IPS-15b (cell line): ENCODE data around the gene SPIN1.

Source experiments
- H3K27me3 ChIP-seq: one replicate; pipeline ENCODE4 v1.6.1; 2013; ENCODE audit warnings: low read length; ENCODE audit not compliant: control insufficient read depth, insufficient read depth
- H3K36me3 ChIP-seq: one replicate; pipeline ENCODE4 v1.6.1; 2013; ENCODE audit warnings: low read length; ENCODE audit not compliant: control insufficient read depth, insufficient read depth
- H3K4me1 ChIP-seq: one replicate; pipeline ENCODE4 v1.6.1; 2013; ENCODE audit warnings: mild to moderate bottlenecking, low read length; ENCODE audit not compliant: control insufficient read depth, insufficient read depth
- H3K4me3 ChIP-seq: one replicate; pipeline ENCODE4 v1.5.1; 2013; ENCODE audit warnings: low read depth, low read length
- H3K9ac ChIP-seq: one replicate; pipeline ENCODE4 v1.6.1; 2013; ENCODE audit warnings: low read depth, mild to moderate bottlenecking, low read length
- H3K9me3 ChIP-seq: one replicate; pipeline ENCODE4 v1.6.1; 2013; ENCODE audit warnings: mild to moderate bottlenecking, low read length; ENCODE audit not compliant: control insufficient read depth, insufficient read depth

SPIN1 gene

GRCh38 chr9:88441301-88442007 lies 53.2 kb downstream of the SPIN1 start:
- no peaks in the 10 kb centered on the region for H3K27me3 ChIP-seq
- peaks cover 7% of the 10 kb centered on the region for H3K36me3 ChIP-seq
- H3K9ac ChIP-seq = no peak overlapping the region
- H3K4me1 ChIP-seq = peaks cover 8% of the 10 kb centered on the region
- H3K4me3 ChIP-seq = no peak overlapping the region
- H3K9me3 ChIP-seq = no peaks in the 10 kb centered on the region

- no peaks in the 10 kb centered on the region for H3K9me3 ChIP-seq
- no peak overlapping the region for H3K9ac ChIP-seq
- peaks cover 2% of the 10 kb centered on the region for H3K36me3 ChIP-seq
- no peaks in the 10 kb centered on the region for H3K27me3 ChIP-seq
- peaks cover 8% of the 10 kb centered on the region for H3K4me1 ChIP-seq
- H3K4me3 ChIP-seq = no peak overlapping the region
Observed at GRCh38 chr9:88443480-88444113, 55.4 kb downstream of the SPIN1 start.

- H3K27me3 ChIP-seq = no peaks in the 10 kb centered on the region
- no peak overlapping the region for H3K4me3 ChIP-seq
Observed at GRCh38 chr9:88446728-88447127, 58.5 kb downstream of the SPIN1 start.

GRCh38 chr9:88447431-88447830 lies 59.2 kb downstream of the SPIN1 start:
- Histone ChIP-seq H3K36me3 (peaks cover 5% of the 10 kb centered on the region), H3K4me1 (peaks cover 8% of the 10 kb centered on the region), H3K9me3 (no peaks in the 10 kb centered on the region), H3K27me3 (no peaks in the 10 kb centered on the region), H3K9ac (no peak overlapping the region), H3K4me3 (no peak overlapping the region)

More at GRCh38 chr9:88446728-88447127, 58.5 kb downstream of the SPIN1 start:
- Histone ChIP-seq H3K36me3 (peaks cover 5% of the 10 kb centered on the region), H3K9me3 (no peaks in the 10 kb centered on the region), H3K9ac (no peak overlapping the region), H3K4me1 (peaks cover 8% of the 10 kb centered on the region)

- Histone ChIP-seq H3K36me3 (peaks cover 5% of the 10 kb centered on the region), H3K9ac (no peak overlapping the region), H3K4me3 (no peak overlapping the region), H3K4me1 (no peaks in the 10 kb centered on the region), H3K9me3 (no peaks in the 10 kb centered on the region), H3K27me3 (no peaks in the 10 kb centered on the region)
Observed at GRCh38 chr9:88451160-88451559, 62.9 kb downstream of the SPIN1 start.

- H3K9ac ChIP-seq = no peak overlapping the region
- H3K27me3 ChIP-seq = no peaks in the 10 kb centered on the region
- no peak overlapping the region for H3K4me3 ChIP-seq
- peaks cover 6% of the 10 kb centered on the region for H3K4me1 ChIP-seq
- H3K9me3 ChIP-seq = no peaks in the 10 kb centered on the region
- H3K36me3 ChIP-seq = no peaks in the 10 kb centered on the region
Observed at GRCh38 chr9:88458716-88459465, 70.6 kb downstream of the SPIN1 start.

- Histone ChIP-seq H3K9ac (no peak overlapping the region), H3K4me3 (no peak overlapping the region), H3K36me3 (no peaks in the 10 kb centered on the region), H3K9me3 (no peaks in the 10 kb centered on the region), H3K4me1 (peaks cover 6% of the 10 kb centered on the region), H3K27me3 (no peaks in the 10 kb centered on the region)
Observed at GRCh38 chr9:88460587-88461332, 72.5 kb downstream of the SPIN1 start.

GRCh38 chr9:88462191-88462590 lies 73.9 kb downstream of the SPIN1 start:
- Histone ChIP-seq H3K9ac (no peak overlapping the region), H3K4me1 (peaks cover 6% of the 10 kb centered on the region), H3K9me3 (no peaks in the 10 kb centered on the region), H3K4me3 (no peak overlapping the region), H3K36me3 (no peaks in the 10 kb centered on the region), H3K27me3 (no peaks in the 10 kb centered on the region)

- Histone ChIP-seq H3K4me3 (no peak overlapping the region), H3K9me3 (no peaks in the 10 kb centered on the region), H3K27me3 (no peaks in the 10 kb centered on the region), H3K36me3 (peaks cover 3% of the 10 kb centered on the region), H3K9ac (no peak overlapping the region), H3K4me1 (peaks cover 3% of the 10 kb centered on the region)
Observed at GRCh38 chr9:88464851-88465250, 76.6 kb downstream of the SPIN1 start.

- H3K36me3 ChIP-seq = peaks cover 3% of the 10 kb centered on the region
- H3K27me3 ChIP-seq = no peaks in the 10 kb centered on the region
- H3K4me1 ChIP-seq = peaks cover 2% of the 10 kb centered on the region
- H3K9ac ChIP-seq = no peak overlapping the region
- H3K4me3 ChIP-seq = no peak overlapping the region
- no peaks in the 10 kb centered on the region for H3K9me3 ChIP-seq
Observed at GRCh38 chr9:88468226-88468625, 80.0 kb downstream of the SPIN1 start.

- no peaks in the 10 kb centered on the region for H3K9me3 ChIP-seq
- no peak overlapping the region for H3K4me3 ChIP-seq
- H3K4me1 ChIP-seq = no peaks in the 10 kb centered on the region
- no peaks in the 10 kb centered on the region for H3K27me3 ChIP-seq
- H3K9ac ChIP-seq = no peak overlapping the region
- H3K36me3 ChIP-seq = peaks cover 4% of the 10 kb centered on the region
Observed at GRCh38 chr9:88476491-88477271, 88.4 kb downstream of the SPIN1 start.
